HG02840 (cell line): ENCODE results near the gene CHIT1.
A peak's percentile ranks its signal among the peaks of the same experiment; 100 is the strongest.

ENCODE experiments used
- ATAC-seq: cut with Tn5 transposase; IDR thresholded peaks from one replicate; pipeline ENCODE4 v1.9.1; 2021; ENCODE audit warnings: mild to moderate bottlenecking, moderate library complexity, moderate number of reproducible peaks; ENCODE audit not compliant: unreplicated experiment, low FRiP score

The CHIT1 gene

GRCh38 chr1:203229471-203230135 is at the start of gene CHIT1:
Gene CHIT1 (minus strand): TSS chr1:203229673. CDS start chr1:203229636, 37 bp downstream.
- no peak for ATAC-seq

- ATAC-seq = no peak
These were observed 49.5 kb upstream of the CHIT1 start for GRCh38 chr1:203278885-203279406.

DNA sequence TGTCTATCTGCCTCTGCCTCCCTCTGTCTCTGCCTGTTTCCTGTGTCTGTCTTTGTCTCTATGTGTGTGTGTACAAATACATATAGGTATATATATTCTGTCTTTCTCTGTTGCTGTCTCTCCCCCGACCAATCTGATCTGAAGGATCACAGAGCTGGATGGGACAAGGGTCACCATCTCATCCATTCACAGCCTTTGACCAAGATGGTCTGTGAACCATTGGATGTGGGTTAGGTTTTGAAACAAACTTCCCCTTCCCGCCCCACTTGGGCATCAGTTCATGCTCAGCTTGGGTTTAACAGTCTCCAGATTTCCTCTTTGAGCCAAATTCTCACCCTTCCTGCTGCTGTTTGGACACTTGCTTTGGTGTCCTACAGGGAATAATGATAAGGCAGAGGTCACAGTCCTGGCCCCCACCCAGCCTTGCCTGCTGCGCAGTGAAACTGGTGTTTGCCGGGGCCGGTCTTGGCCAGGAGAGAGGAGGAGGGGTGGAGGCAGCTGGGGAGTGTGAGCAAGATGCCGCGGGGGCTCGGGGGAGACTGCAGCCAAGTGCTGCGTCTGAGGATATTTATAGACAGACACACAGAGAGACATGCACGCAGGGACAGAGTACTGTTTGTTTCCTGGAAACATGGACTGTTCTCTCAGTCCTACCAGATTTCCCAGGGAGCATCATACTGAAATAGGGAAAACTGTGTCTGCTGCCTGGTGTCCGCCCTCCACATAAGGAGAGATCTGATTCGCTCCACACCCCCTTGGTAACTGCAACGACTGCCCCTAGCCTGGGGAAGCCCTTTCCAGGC is 48.8 kb upstream of the CHIT1 start:
- ATAC-seq = no peak

GRCh38 chr1:203276916-203277545 is 47.6 kb upstream of the CHIT1 start:
- ATAC-seq = no peak

DNA sequence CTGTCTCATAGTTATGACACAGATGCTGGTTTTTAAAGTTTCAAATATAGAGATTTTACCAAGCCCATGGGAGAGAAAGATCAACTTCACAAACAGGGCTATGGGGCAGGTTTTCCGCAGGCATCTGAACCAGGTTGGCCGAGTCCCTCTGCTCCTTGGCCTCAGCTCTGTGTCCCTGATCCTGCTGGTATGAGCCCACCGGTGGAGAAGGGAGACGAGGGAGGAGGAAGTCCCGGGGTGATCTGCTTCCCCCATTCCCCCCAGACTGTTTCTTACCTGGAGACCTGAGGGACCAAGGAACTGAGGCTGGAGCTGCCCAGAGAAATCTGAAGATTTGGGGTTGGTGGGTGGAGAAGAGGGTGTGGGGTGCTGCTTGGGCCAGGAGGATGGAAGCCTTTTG is 46.9 kb upstream of the CHIT1 start:
- ATAC-seq = no peak

DNA sequence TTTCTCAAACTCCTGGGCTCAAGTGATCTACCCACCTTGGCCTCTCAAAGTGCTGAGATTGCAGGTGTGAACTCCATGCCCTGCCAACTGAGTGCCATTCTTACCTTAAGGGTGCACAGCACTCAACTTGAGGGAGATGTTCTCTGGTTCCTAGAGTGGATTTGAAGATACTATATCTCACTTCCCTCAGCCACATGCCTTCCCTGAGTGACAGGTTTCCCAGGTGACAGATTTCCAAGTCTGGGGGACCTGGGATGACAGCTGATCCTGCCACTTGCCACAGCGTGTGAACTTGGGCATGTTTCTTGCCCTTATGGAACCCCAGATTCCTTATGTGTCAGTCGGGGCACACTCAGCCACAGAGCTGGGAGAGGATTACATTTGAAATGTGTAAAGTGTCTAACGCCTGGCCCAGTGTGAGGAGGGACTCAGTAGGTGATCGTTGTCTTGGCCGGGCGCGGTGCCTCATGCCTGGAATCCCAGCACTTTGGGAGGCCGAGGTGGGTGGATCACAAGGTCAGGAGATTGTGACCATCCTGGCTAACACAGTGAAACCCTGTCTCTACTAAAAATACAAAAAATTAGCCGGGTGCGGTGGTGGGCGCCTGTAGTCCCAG is 46.3 kb upstream of the CHIT1 start:
- ATAC-seq = no peak

DNA sequence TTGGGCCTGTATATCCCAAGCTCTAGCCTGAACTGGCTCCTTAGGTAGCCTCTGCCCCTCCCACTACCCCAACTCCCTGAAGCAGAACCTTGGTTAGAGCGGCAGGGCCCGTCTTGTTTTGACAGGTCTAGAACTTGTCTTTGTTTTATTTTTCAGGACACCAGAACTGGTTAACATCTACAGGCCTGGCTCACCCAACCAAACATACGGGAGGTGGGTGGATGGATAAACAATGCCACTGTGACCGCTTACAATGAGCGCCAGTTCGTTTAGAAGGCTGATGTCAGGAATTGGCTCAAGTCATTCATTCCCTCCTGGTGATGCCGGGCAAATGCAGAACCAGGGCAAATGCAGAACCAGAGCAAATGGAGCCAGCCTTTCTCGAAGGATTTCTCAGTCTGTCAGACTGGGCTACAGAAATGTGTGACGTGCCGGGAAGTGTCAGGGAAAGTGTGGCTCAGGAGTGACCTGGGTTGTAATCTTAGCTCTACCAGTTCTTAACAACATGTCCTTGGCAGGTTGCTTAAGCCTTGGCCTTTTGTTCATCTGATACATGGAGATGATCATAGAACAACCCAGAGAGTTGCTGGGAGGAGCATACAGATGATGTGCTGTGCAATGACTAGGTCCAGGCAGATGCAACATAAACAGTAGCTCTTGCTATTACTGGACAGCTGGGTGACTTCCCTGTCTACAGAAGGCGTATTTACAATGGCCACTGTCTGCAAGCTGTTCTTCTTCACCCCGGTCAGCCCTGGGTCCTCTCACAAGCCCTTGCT is 45.3 kb upstream of the CHIT1 start:
- no peak for ATAC-seq

- ATAC-seq = no peak
These were observed 44.6 kb upstream of the CHIT1 start for GRCh38 chr1:203273869-203274602.

- ATAC-seq = peak; percentile 50
These were observed 43.9 kb upstream of the CHIT1 start for GRCh38 chr1:203273206-203273868.

DNA sequence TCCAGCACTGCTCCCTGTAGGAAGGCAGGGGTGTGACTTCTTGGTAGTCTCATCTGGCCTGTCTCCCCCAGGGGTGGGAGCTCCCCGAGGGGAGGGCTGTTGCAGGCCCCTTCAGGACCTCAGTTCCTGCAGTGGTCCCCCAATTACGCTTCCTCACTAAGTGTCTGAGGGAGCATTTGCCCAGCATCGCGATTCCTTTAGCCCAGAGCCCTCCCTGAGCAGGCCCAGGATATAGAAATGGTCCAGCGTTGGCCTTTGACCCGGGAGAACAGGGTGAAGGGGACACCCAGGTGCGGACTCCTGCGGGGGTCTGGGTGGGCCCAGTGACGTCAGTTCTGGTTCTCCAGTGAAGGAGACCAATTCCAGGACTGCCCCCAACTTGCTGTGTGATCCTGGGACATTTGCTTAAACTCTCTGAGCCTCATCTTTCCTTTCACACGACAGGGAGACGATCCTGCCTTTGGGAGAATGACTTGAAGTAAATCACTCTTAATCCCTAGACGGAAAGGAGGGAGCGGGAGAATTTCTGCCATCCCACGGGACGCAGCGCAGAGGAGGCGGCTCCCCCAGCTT is 43.2 kb upstream of the CHIT1 start:
- ATAC-seq = no peak

GRCh38 chr1:203271962-203272632 is 42.6 kb upstream of the CHIT1 start:
- no peak for ATAC-seq

- ATAC-seq = no peak
These were observed 41.7 kb upstream of the CHIT1 start for GRCh38 chr1:203271018-203271743.

DNA sequence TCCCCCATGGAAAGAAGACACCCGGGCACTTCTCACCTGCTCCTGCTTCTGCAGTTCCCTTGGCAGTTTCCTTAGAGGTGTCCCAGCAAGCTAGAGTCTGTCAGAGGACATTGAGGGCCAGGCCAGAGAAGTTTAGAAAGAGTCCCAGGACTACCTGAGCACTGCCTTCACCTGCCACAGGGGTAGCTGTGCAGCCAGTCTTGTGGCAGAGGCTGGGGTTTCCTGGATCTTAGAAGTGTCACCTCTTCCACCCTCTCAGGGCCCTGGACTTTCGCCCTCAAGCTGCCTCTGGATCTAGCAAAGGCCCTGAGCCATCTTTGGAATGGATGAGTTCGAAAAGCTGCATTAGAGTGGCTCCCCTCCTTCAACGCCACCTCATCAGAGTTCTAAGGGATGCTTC is 41.0 kb upstream of the CHIT1 start:
- ATAC-seq = no peak

- no peak for ATAC-seq
These were observed 40.2 kb upstream of the CHIT1 start for GRCh38 chr1:203269654-203270020.

DNA sequence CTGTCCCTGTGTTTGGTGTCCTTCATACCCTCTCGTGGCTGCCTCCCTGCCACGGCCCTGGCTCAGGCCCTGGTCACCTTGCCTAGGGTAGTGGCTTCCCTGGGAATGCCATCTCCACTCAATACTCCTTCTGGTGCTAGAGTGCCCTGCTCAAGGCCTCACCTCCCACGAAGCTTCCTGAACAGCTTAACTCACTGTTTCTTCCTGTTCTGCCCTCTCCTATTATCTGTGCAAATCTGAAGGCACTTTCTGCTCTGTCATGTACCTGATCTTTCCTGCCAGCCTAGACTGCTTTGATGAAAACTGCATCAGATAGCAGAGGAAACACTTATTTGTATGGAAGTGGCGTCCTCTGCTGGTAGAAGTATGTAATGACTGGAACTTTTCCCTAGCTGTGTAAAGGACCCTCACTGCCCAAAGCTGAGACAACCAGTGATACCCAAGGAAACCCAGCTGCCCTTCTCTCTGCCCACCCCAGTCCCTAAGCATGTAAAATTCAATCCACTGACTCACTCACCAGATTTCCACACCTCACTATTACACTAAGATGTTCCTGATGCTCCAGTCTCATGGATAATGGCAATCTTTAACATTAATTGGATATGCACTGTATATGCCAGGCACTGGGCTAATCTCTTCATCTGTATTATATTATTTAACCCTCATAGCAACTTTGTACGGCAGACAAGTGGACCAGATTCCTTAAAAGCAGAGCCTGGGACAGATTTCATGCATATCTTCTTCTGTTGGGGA is 39.6 kb upstream of the CHIT1 start:
- no peak for ATAC-seq

DNA sequence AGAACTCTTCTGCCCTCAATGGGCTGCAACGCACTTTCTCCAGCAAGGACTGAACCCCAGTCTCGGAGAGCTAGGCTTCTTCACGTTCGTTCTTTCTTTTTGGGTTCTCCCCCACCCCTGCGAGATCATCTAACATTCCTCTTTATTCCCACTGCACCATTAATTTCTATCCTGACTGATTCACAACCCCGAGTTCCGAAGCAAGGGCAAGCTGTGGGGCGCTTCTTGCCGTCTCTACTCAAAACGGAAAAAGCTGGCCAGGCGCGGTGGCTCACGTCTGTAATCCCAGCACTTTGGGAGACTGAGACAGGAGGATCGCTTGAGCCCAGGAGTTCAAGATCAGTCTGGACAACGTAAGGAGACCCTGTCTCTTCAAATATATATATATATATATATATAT is 38.4 kb upstream of the CHIT1 start:
- ATAC-seq = no peak

DNA sequence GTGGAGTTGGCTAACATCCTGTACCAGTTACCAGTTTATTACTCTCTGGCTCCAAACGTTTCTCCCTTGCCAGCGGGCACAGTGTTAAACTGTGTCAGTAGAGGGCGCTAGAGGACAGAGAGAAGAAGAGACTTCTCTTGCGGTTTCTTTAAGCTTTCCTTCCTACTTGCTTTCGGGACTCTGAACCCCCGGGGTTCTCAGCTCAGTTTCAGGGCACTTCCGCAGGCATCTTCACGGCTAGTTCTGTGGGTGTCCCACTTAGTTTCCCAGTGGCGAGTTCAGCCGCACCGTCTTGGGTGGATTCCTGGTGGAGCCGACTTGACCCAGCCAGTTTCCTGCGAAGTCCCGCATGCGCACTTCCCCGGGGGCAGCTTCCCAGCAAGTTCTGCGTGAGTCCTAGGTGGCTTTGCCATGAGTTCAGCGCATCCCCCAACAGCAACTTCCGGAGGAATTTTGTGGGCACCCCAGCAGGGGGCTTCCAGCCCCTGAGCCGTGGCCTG is 37.9 kb upstream of the CHIT1 start:
- no peak for ATAC-seq
